Type B pancreatic cell (in vitro differentiated cells): ENCODE results near the gene EVA1C. TPM values are rescaled to one million over a fixed set of nuclear protein-coding genes. Genes with fewer than 3 reads are reported as not detected.
"Not testable (repeated sequence)": the region's sequence is repeated elsewhere in the genome, so short reads cannot be mapped to it uniquely, and the experiment has no call there.

Experiments
- DNase-seq: peaks from one replicate; pipeline ENCODE4 v3.0.0; 2021; ENCODE audit warnings: mixed read lengths; ENCODE audit not compliant: unreplicated experiment; ENCODE audit errors: extremely low spot score
- H3K27ac Mint-ChIP-seq: 2 replicates; pipeline ENCODE4 v1.8.0; 2021; ENCODE audit warnings: mild to moderate bottlenecking, mixed read lengths
- H3K27me3 Mint-ChIP-seq: 2 replicates; pipeline ENCODE4 v1.8.0; 2021; ENCODE audit warnings: mixed read lengths
- H3K36me3 Mint-ChIP-seq: 2 replicates; pipeline ENCODE4 v1.8.0; 2021; ENCODE audit warnings: mixed read lengths
- H3K4me1 Mint-ChIP-seq: one replicate; pipeline ENCODE4 v1.8.0; 2021; ENCODE audit warnings: mixed read lengths; ENCODE audit not compliant: unreplicated experiment
- H3K4me3 Mint-ChIP-seq: 2 replicates; pipeline ENCODE4 v1.8.0; 2021; ENCODE audit warnings: mild to moderate bottlenecking, mixed read lengths
- H3K9me3 Mint-ChIP-seq: 2 replicates; pipeline ENCODE4 v1.8.0; 2021; ENCODE audit warnings: mixed read lengths
- CTCF ChIP-seq: fragments of 200-600 bp; sonication (generic); conservative IDR thresholded peaks from 2 replicates; pipeline ENCODE4 v1.5.0; 2021; ENCODE audit warnings: antibody characterized with exemption, mild to moderate bottlenecking
- total RNA-seq: library from RNA; stranded (reverse); gene quantifications from 2 replicates; pipeline ENCODE4 v1.2.1, GENCODE V29; 2021; ENCODE audit warnings: low replicate concordance

Gene EVA1C
- total RNA-seq, 1 donor from 2014 or later = 0.63 TPM

GRCh38 chr21:32447224-32447623 is 34.7 kb downstream of the EVA1C start:
- DNase-seq = no peak
- no peak for TF ChIP-seq CTCF
- no peaks in the 10 kb centered on the region for H3K9me3 Mint-ChIP-seq
- H3K27me3 Mint-ChIP-seq = peaks cover 7% of the 10 kb centered on the region
- no peaks in the 10 kb centered on the region for H3K4me1 Mint-ChIP-seq
- H3K4me3 Mint-ChIP-seq = no peak overlapping the region
- H3K27ac Mint-ChIP-seq = no peak overlapping the region
- no peaks in the 10 kb centered on the region for H3K36me3 Mint-ChIP-seq

DNA sequence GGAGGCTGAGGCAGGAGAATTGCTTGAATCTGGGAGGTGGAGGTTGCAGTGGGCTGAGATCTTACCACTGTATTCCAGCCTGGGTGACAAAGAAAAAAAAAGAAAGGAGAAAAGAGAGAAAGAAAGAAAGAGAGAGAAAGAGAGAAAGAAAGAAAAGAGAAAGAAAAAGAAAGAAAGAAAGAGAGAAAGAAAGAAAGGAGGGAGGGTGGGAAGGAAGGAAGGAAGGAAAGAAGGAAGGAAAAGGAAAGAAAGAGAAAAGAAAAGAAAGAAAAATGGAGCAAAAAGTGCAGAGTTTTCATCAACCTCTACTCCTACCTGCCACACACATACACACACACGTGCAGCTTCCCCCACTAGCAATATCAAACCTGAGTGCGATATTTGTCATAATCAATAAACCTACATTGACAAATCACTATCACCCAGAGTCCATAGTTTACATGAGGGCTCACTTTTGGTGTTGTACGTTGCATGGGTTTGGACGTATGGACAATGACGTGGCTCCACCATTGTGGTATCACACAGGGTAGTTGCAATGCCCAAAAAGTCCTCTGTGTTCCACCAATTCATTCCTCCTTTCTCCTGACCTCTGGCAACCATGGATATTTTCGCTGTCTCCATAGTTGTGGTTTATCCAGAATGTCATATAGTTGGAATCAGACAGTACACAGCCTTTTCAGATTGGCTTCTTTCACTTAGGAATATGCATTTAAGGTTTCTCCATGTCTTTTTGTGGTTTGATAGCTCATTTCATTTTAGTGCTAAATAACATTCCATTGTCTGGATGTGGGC is 36.5 kb downstream of the EVA1C start:
- no peak overlapping the region for H3K4me3 Mint-ChIP-seq
- no peaks in the 10 kb centered on the region for H3K4me1 Mint-ChIP-seq
- H3K36me3 Mint-ChIP-seq = no peaks in the 10 kb centered on the region
- peaks cover 7% of the 10 kb centered on the region for H3K27me3 Mint-ChIP-seq
- no peak for DNase-seq
- no peak for TF ChIP-seq CTCF
- H3K9me3 Mint-ChIP-seq = no peaks in the 10 kb centered on the region
- no peak overlapping the region for H3K27ac Mint-ChIP-seq

GRCh38 chr21:32450881-32451701 is 38.6 kb downstream of the EVA1C start:
- not testable (repeated sequence) for H3K27ac Mint-ChIP-seq, H3K27me3 Mint-ChIP-seq, H3K9me3 Mint-ChIP-seq, DNase-seq, H3K4me3 Mint-ChIP-seq, H3K36me3 Mint-ChIP-seq, H3K4me1 Mint-ChIP-seq

- H3K4me3 Mint-ChIP-seq, H3K27ac Mint-ChIP-seq: not testable (repeated sequence)
These were observed 39.7 kb downstream of the EVA1C start for GRCh38 chr21:32452191-32452590.

GRCh38 chr21:32452641-32453040 is 40.1 kb downstream of the EVA1C start:
- Mint-ChIP-seq H3K4me1 (peaks cover 2% of the 10 kb centered on the region), H3K27me3 (no peaks in the 10 kb centered on the region), H3K36me3 (no peaks in the 10 kb centered on the region), H3K4me3 (no peak overlapping the region), H3K9me3 (no peaks in the 10 kb centered on the region), H3K27ac (no peak overlapping the region)
- DNase-seq = no peak
- TF ChIP-seq CTCF = no peak

More at GRCh38 chr21:32452191-32452590, 39.7 kb downstream of the EVA1C start:
- not testable (repeated sequence) for H3K4me1 Mint-ChIP-seq, H3K9me3 Mint-ChIP-seq, H3K27me3 Mint-ChIP-seq, DNase-seq, H3K36me3 Mint-ChIP-seq

GRCh38 chr21:32455548-32455947 is 43.0 kb downstream of the EVA1C start:
- H3K9me3 Mint-ChIP-seq = no peaks in the 10 kb centered on the region
- no peak overlapping the region for H3K27ac Mint-ChIP-seq
- H3K36me3 Mint-ChIP-seq = no peaks in the 10 kb centered on the region
- H3K4me3 Mint-ChIP-seq = no peak overlapping the region
- H3K4me1 Mint-ChIP-seq = peaks cover 10% of the 10 kb centered on the region
- no peak for TF ChIP-seq CTCF
- no peaks in the 10 kb centered on the region for H3K27me3 Mint-ChIP-seq
- DNase-seq = no peak
